Immature natural killer cell (primary cell): ENCODE results near the gene SLCO4A1. TPM values are rescaled to one million over a fixed set of nuclear protein-coding genes. Genes with fewer than 3 reads are reported as not detected.

Experiments
- polyA plus RNA-seq, 3 donors: library from polyadenylated mRNA; unstranded; fragments of 300-500 nt; fragmentation: Illumina TruSeq; gene quantifications; one replicate each; pipeline ENCODE4 v1.2.3, GENCODE V29; 2021

Gene SLCO4A1
- polyA plus RNA-seq, 3 donors from 2014 or later: 0.34 to 0.40 TPM; not detected in 1

Other genes with a start within 250 kb of the SLCO4A1 start
- 1 to 10 TPM; 1.3 to 2.6 (median 2.5) TPM for gene CABLES2, start 235.2 kb upstream of the SLCO4A1 start, polyA plus RNA-seq
- not detected for gene RBBP8NL, start 215.0 kb upstream of the SLCO4A1 start, polyA plus RNA-seq
- gene GATA5, start 166.5 kb upstream of the SLCO4A1 start, polyA plus RNA-seq: not detected
- gene NTSR1, start 66.3 kb downstream of the SLCO4A1 start, polyA plus RNA-seq: not detected
- gene MRGBP, start 154.0 kb downstream of the SLCO4A1 start, polyA plus RNA-seq: 10 to 100 TPM; 10.4 to 15.3 (median 12.5) TPM
- 10 to 100 TPM; 21.6 to 75.3 (median 31.3) TPM for gene OGFR, start 162.3 kb downstream of the SLCO4A1 start, polyA plus RNA-seq
- gene COL9A3, start 174.5 kb downstream of the SLCO4A1 start, polyA plus RNA-seq: under 1 TPM in 1 of 3 donors, not detected in 2; 0.87 TPM
- 1 to 10 TPM in 2 of 3 donors, under 1 TPM in 1; 0.63 to 2.1 (median 1.1) TPM for gene TCFL5, start 219.3 kb downstream of the SLCO4A1 start, polyA plus RNA-seq